ENCODE results near the gene KCNN3. TPM values are rescaled to one million over a fixed set of nuclear protein-coding genes. Genes with fewer than 3 reads are reported as not detected.
"Not testable (repeated sequence)": the region's sequence is repeated elsewhere in the genome, so short reads cannot be mapped to it uniquely, and the experiment has no call there.

The KCNN3 gene
- total RNA-seq, 1 donor: not detected

- TF ChIP-seq CTCF (IDR thresholded peaks at IDR 0.05; ENCODE audit: insufficient read depth, low read depth, low read length): no peak
- no peak for DNase-seq (ENCODE audit: low read depth)
- H3K4me3 ChIP-seq (ENCODE audit: low read depth, low read length): no peak overlapping the region
Measured at GRCh38 chr1:154694995-154695394, 175.1 kb downstream of the KCNN3 start.

GRCh38 chr1:154689083-154689482, 181.0 kb downstream of the KCNN3 start:
- no peak for TF ChIP-seq CTCF (IDR thresholded peaks at IDR 0.05; ENCODE audit: insufficient read depth, low read depth, low read length)
- no peak overlapping the region for H3K4me3 ChIP-seq (ENCODE audit: low read depth, low read length)
- no peak for DNase-seq (ENCODE audit: low read depth)

- no peak overlapping the region for H3K4me3 ChIP-seq (ENCODE audit: low read depth, low read length)
- DNase-seq (ENCODE audit: low read depth): no peak
- no peak for TF ChIP-seq CTCF (IDR thresholded peaks at IDR 0.05; ENCODE audit: insufficient read depth, low read depth, low read length)
Measured at GRCh38 chr1:154686507-154686906, 183.6 kb downstream of the KCNN3 start.

DNA sequence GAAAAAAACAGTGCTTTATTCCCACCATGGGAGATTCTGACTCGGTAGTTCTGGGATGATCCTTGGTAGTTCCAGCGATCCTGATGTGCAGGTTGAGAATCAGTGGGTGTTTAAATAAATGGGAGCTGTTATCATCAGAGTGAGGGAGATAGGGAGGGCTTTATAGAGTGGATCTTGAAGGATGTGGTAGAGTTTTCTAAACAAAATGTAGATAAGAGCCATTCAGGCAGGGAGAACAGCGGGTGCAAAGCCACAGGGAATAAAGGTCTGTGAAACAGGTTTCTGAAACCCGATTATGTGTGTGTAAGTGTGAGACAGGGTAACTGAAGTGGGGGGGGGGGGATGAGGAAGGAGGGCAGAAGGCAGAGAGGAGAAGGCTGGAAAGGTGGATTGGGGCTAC, 186.3 kb downstream of the KCNN3 start:
- no peak overlapping the region for H3K4me3 ChIP-seq (ENCODE audit: low read depth, low read length)
- TF ChIP-seq CTCF (IDR thresholded peaks at IDR 0.05; ENCODE audit: insufficient read depth, low read depth, low read length): no peak
- DNase-seq (ENCODE audit: low read depth): no peak

DNA sequence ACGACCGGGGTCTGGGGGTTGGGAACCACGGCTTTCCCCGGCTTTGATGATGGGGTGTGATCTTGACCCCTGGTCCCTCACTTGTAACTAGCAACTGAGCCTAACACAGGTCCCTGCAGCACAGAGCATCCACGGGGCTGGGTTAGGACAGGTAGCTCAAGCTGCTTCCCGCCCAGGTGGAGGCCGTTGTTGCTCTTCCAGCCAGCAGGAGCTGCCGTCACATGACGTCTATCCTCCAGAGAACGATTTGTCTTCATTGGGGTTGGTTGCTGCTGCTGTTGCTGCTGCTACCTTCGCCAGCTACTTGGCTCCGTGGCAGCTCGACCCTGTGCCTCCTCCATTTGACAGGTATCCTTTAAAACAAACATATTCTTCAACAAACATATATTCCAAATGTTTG, 187.8 kb downstream of the KCNN3 start:
- TF ChIP-seq CTCF (IDR thresholded peaks at IDR 0.05; ENCODE audit: insufficient read depth, low read depth, low read length): no peak
- no peak for DNase-seq (ENCODE audit: low read depth)
- no peak overlapping the region for H3K4me3 ChIP-seq (ENCODE audit: low read depth, low read length)

DNA sequence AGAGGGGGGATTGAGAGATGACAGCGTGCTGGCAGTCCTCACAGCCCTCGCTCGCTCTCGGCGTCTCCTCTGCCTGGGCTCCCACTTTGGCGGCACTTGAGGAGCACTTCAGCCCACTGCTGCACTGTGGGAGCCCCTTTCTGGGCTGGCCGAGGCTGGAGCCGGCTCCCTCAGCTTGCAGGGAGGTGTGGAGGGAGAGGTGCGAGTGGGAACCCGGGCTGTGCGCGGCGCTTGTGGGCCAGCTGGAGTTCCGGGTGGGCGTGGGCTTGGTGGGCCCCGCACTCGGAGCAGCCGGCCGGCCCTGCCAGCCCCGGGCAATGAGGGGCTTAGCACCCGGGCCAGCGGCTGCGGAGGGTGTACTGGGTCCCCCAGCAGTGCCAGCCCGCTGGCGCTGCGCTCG, 192.2 kb downstream of the KCNN3 start:
- not testable (repeated sequence) for H3K4me3 ChIP-seq (ENCODE audit: low read depth, low read length); DNase-seq (ENCODE audit: low read depth)

- H3K4me3 ChIP-seq (ENCODE audit: low read depth, low read length); DNase-seq (ENCODE audit: low read depth): not testable (repeated sequence)
Measured at GRCh38 chr1:154676847-154677246, 193.2 kb downstream of the KCNN3 start.

DNA sequence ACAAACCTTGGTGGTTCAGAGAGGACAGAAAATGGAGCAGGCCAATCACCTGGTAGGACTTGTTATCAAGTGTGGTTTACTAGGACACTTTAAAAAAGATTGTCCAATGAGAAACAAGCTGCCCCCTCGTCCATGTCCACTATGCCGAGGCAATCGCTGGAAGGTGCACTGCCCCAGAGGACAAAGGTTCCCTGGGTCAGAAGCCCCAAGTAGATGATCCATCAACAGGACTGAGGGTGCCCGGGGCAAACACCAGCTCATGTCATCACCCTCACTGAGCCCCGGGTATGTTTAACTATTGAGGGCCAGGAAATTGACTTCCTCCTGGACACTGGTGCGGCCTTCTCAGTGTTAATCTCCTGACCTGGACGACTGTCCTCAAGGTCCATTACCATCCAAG, 195.6 kb downstream of the KCNN3 start:
- DNase-seq (ENCODE audit: low read depth); H3K4me3 ChIP-seq (ENCODE audit: low read depth, low read length): not testable (repeated sequence)

DNA sequence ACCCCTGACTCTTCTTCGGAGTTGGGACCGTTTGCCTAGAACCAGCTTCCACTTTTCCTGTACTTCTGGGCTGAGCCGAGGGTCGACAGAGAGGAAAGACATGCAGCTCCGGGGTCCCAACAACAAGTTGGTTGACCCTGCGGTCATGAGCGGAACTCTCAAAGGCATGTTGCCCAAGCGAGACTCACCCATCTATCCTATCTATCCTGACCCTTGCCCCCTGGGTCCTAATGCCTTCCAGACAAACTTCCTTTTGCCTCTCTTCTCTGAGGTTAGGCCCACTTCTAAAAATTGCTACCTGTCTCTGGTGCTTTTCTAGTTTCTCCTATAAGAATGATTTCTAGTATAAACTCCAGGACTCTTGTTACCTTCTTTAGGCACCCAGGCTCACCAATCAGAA, 197.8 kb downstream of the KCNN3 start:
- DNase-seq (ENCODE audit: low read depth); H3K4me3 ChIP-seq (ENCODE audit: low read depth, low read length): not testable (repeated sequence)

- DNase-seq (ENCODE audit: low read depth); H3K4me3 ChIP-seq (ENCODE audit: low read depth, low read length): not testable (repeated sequence)
Measured at GRCh38 chr1:154671412-154671811, 198.7 kb downstream of the KCNN3 start.

GRCh38 chr1:154670310-154671270, 199.5 kb downstream of the KCNN3 start:
- not testable (repeated sequence) for H3K4me3 ChIP-seq (ENCODE audit: low read depth, low read length); DNase-seq (ENCODE audit: low read depth)
